Activated B cell treated with CpG ODN at 0.5 μM for 24 hours (primary cell): ENCODE results near the gene OSBPL3. TPM values are rescaled to one million over a fixed set of nuclear protein-coding genes. Genes with fewer than 3 reads are reported as not detected.

Experiments used
- ATAC-seq: fragments of 200-7000 bp; cut with Tn5 transposase; one replicate; pipeline ENCODE4 v1.10.0; 2021; ENCODE audit warnings: low read depth, mild to moderate bottlenecking, moderate library complexity
- CTCF ChIA-PET: fragments of 350-600 bp; sonication (Branson Sonifier 250); formaldehyde crosslinking; loops from one replicate; lab custom pipeline; 2021; ENCODE audit warnings: antibody characterized with exemption; lab: Charles Lee
- POLR2A ChIA-PET: fragments of 350-600 bp; sonication (Branson Sonifier 250); formaldehyde crosslinking; loops from one replicate; lab custom pipeline; 2021; ENCODE audit warnings: antibody characterized with exemption; lab: Charles Lee
- DNase-seq: peaks from one replicate; pipeline ENCODE4 v3.0.0; 2022
- H3K27ac Mint-ChIP-seq: one replicate; pipeline ENCODE4 v1.8.0; 2020; ENCODE audit warnings: mixed read lengths
- H3K27me3 Mint-ChIP-seq: one replicate; pipeline ENCODE4 v1.8.0; 2021; ENCODE audit warnings: mixed read lengths
- H3K36me3 Mint-ChIP-seq: one replicate; pipeline ENCODE4 v1.8.0; 2021; ENCODE audit warnings: low read depth, mixed read lengths
- H3K4me1 Mint-ChIP-seq: one replicate; pipeline ENCODE4 v1.8.0; 2021; ENCODE audit warnings: mixed read lengths
- H3K4me3 Mint-ChIP-seq: one replicate; pipeline ENCODE4 v1.8.0; 2020; ENCODE audit warnings: mild to moderate bottlenecking, mixed read lengths
- H3K9me3 Mint-ChIP-seq: one replicate; pipeline ENCODE4 v1.8.0; 2020; ENCODE audit warnings: mixed read lengths
- intact Hi-C: fragments of 100-400 bp; cut with micrococcal nuclease; formaldehyde crosslinking; loops from one replicate; pipeline ENCODE4 v1.15.1; 2024
- total RNA-seq: library from RNA; stranded (reverse); gene quantifications from 2 replicates; pipeline ENCODE4 v1.2.3, GENCODE V29; 2022
- TF ChIP-seq, protein P1 (sequence below): fragments of 200-600 bp; IDR thresholded peaks from one replicate; pipeline ENCODE4 v1.8.0; 2022; ENCODE audit warnings: antibody characterized with exemption, mild to moderate bottlenecking

Gene OSBPL3
- total RNA-seq, 1 donor from 2014 or later: 33.3 TPM

DNA sequence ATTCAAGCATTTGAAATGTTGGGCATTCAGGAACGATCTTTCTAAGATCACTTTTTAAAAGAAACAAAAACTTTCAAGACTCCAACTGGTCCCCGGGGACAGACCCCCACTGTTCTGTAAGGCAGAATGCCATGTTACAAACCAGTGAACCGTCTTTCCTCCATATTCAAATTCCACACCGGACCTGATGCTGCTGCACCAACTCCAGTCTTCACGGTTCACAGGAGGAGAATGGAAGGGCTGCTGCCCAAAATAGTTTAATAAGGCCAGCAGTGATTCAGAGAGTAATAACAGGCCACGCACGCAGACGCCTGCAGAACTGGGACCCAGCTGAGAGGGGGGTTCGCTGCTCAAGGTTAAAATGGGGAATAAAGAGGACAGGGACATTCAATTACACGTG, 47.2 kb downstream of the OSBPL3 start:
- Mint-ChIP-seq H3K36me3 (no peaks in the 10 kb centered on the region), H3K4me3 (peak overlapping the region; percentile 57), H3K27ac (peak overlapping the region; percentile 50), H3K4me1 (peaks cover 42% of the 10 kb centered on the region), H3K9me3 (peaks cover 3% of the 10 kb centered on the region), H3K27me3 (no peaks in the 10 kb centered on the region)
- ChIA-PET CTCF (no interaction called here), POLR2A (no interaction called here)
- intact Hi-C loops: loop anchor here (2.0 kb wide), 1 partner anchor 14 kb away; no protein-coding TSS in a partner anchor
- ATAC-seq: peak; percentile 86
- DNase-seq: peak; percentile 18
- TF ChIP-seq, protein P1, sequence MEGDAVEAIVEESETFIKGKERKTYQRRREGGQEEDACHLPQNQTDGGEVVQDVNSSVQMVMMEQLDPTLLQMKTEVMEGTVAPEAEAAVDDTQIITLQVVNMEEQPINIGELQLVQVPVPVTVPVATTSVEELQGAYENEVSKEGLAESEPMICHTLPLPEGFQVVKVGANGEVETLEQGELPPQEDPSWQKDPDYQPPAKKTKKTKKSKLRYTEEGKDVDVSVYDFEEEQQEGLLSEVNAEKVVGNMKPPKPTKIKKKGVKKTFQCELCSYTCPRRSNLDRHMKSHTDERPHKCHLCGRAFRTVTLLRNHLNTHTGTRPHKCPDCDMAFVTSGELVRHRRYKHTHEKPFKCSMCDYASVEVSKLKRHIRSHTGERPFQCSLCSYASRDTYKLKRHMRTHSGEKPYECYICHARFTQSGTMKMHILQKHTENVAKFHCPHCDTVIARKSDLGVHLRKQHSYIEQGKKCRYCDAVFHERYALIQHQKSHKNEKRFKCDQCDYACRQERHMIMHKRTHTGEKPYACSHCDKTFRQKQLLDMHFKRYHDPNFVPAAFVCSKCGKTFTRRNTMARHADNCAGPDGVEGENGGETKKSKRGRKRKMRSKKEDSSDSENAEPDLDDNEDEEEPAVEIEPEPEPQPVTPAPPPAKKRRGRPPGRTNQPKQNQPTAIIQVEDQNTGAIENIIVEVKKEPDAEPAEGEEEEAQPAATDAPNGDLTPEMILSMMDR: no peak

DNA sequence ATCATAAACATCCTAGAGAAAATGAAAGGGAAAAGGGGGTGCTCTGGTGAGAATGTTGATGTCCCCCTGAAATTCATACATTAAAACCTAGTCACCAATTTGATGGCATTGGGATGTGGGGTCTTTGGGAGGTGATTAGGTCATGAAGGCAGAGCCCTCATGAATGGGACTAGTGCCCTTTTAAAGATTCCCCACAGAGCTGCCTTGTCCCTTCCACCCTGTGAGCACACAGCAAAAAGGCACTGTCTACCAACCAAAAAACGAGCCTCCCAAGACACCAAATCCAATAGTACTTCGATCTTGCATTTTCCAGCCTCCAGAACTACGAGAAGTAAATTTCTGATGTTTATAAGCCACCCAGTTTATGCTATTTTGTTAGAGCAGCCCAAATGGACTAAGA, 47.6 kb downstream of the OSBPL3 start:
- DNase-seq: no peak
- TF ChIP-seq, protein P1: no peak
- Mint-ChIP-seq H3K9me3 (peaks cover 3% of the 10 kb centered on the region), H3K36me3 (no peaks in the 10 kb centered on the region), H3K4me3 (peak overlapping the region; percentile 57), H3K27ac (peak overlapping the region; percentile 50), H3K4me1 (peaks cover 42% of the 10 kb centered on the region), H3K27me3 (no peaks in the 10 kb centered on the region)
- intact Hi-C loops: loop anchor here (2.0 kb wide), 1 partner anchor 14 kb away; no protein-coding TSS in a partner anchor
- CTCF ChIA-PET: no interaction called here
- POLR2A ChIA-PET: no interaction called here
- no peak for ATAC-seq

DNA sequence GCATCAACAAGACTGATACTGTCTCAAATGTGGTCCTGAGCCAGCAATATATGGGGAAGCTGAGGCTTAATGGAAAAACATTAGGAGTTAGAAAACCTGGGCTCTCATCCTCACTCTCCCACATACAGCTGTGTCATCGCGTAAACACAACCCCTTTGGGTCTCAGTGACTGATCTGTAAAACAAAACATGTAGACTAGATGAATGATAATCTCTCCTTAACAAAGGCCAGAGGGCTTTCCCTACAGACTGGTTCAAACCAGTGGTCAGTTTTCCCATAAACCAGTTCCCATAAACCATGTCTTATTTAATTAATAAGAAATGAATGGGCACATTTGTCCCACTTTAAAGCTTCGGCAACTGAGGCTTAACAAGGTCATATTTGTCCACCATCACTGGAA, 48.1 kb downstream of the OSBPL3 start:
- no peak for ATAC-seq
- H3K27me3 Mint-ChIP-seq: no peaks in the 10 kb centered on the region
- DNase-seq: no peak
- peak overlapping the region; percentile 9 for H3K27ac Mint-ChIP-seq
- H3K36me3 Mint-ChIP-seq: no peaks in the 10 kb centered on the region
- peaks cover 3% of the 10 kb centered on the region for H3K9me3 Mint-ChIP-seq
- intact Hi-C loops: loop anchor here (2.0 kb wide), 1 partner anchor 15 kb away; no protein-coding TSS in a partner anchor
- ChIA-PET POLR2A (no interaction called here), CTCF (no interaction called here)
- TF ChIP-seq, protein P1: no peak
- H3K4me3 Mint-ChIP-seq: no peak overlapping the region
- H3K4me1 Mint-ChIP-seq: peaks cover 40% of the 10 kb centered on the region

DNA sequence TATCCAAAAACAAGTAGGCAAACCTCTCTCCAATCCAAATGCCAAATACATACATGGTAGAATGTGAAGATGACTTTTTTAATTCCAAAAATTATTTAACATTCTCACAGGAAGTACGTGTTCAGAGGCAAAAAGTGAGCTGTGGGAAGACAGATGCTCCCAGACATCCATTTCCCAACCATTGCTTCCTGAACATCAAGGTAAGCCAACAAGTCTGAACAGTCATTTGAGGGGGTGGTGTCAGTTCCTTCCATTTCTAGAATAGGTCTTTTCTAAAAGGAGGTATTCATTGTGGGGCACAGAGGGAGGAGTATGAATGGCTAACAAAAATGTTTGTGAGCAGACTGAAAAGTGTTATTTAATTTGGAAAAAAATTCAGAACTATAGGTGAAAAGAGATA, 49.1 kb downstream of the OSBPL3 start:
- Mint-ChIP-seq H3K4me1 (peaks cover 33% of the 10 kb centered on the region), H3K9me3 (no peaks in the 10 kb centered on the region), H3K36me3 (no peaks in the 10 kb centered on the region), H3K4me3 (no peak overlapping the region), H3K27me3 (no peaks in the 10 kb centered on the region), H3K27ac (no peak overlapping the region)
- POLR2A ChIA-PET: interaction anchor here (0.7 kb wide), 1 partner anchor 95 kb away, joined by 4 read pairs; no protein-coding TSS in a partner anchor
- TF ChIP-seq, protein P1: no peak
- CTCF ChIA-PET: no interaction called here
- ATAC-seq (no peak), DNase-seq (no peak)
- intact Hi-C loops: no loop called here

DNA sequence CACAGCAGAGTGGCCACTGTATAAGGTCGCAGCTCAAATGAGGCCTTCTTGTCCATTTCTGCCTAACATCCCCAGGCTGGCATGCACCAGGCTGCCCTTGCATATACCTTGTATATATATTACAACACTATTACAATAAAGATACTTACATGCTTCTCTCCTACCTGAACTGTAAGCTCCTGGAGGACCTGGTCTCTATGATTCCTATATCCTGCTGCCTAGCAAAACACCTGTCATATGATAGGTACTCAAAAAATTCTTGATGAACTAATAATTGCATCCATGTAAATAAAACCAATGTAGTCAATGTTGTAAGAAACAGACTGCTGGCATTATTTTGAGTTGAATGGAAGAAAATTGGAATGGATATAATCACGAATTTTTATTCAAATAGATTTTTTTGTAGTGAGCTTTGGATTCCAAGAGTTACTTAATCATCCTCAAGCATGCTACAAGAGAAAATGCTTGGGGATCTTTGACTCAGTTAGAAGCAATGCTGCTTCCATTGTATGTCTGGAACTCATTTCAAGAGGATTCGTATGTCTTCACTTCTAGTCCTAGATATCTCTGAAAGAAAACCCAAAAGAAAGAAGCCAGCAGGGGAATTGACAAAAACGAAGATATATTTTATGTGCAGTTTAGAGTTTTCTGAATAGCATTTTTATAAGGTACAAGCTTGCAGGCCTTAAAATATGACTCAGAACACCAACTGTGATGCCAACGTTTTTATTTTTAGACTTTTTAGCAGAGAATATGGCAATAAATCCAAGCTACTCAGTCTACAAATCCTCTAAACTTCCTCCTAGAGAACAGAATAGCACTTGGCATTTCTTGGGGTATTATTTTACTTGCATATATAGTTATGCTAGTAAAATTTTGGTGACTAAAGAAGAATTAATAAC, 53.1 kb downstream of the OSBPL3 start:
- no peaks in the 10 kb centered on the region for H3K36me3 Mint-ChIP-seq
- intact Hi-C loops: no loop called here
- H3K27me3 Mint-ChIP-seq: no peaks in the 10 kb centered on the region
- ATAC-seq (no peak), DNase-seq (no peak)
- CTCF ChIA-PET: interaction anchor here (1.0 kb wide), 1 partner anchor 166 kb away, joined by 3 read pairs; no protein-coding TSS in a partner anchor
- no peak overlapping the region for H3K27ac Mint-ChIP-seq
- peaks cover 15% of the 10 kb centered on the region for H3K4me1 Mint-ChIP-seq
- POLR2A ChIA-PET: interaction anchor here (0.7 kb wide), 1 partner anchor 21 kb away, joined by 3 read pairs; no protein-coding TSS in a partner anchor
- TF ChIP-seq, protein P1: no peak
- H3K4me3 Mint-ChIP-seq: no peak overlapping the region
- no peaks in the 10 kb centered on the region for H3K9me3 Mint-ChIP-seq
